Measurements from ENCODE around the gene KLF15. TPM values are rescaled to one million over a fixed set of nuclear protein-coding genes. Genes with fewer than 3 reads are reported as not detected.
A peak's percentile ranks its signal among the peaks of the same experiment; 100 is the strongest.

Gene KLF15
- total and polyA plus RNA-seq, 2 experiments from 2014 or later: 3.5 to 19.8 TPM

DNA sequence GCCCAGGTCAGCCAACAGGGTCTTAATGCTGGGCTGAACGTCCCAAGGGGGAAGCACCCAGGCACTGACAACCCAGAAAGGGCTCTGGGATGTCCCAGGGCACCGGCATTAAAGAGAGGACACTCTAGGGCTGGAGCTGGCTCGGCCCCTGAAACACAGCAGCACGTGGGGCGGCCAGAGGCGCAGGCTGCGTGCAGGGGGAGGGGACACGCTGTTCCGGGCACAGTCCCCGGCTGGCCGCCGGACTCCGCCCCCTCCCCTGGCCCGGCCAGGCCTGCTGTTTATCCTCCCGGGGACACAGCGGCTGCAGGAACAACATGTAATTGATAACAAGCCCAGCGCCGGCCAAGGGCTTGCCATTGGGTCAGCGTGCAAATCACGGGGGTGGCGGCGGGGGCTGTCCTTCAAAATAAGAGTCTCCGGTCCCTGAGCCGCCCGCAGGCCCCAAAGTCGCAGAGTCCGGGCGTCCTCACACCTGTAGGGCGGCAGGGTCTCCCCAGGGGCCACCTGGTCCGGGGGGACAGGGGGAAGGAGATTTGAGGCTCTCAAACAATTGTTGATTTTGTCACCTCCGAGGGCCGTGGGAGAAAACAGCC is 1.3 kb downstream of the KLF15 start:
- peaks cover 24% of the 10 kb centered on the region for H3K27me3 Mint-ChIP-seq (ENCODE audit: insufficient read depth, low read depth, poor library complexity)
- Histone ChIP-seq H3K4me2 (peak overlapping the region; percentile 88), H3F3A (replicated peaks; ENCODE audit: low read depth) (peaks cover 5% of the 10 kb centered on the region; the same call in 1 of the 2 replicates), H4K20me1 (replicated peaks; ENCODE audit: insufficient read depth) (no peaks in the 10 kb centered on the region), H3K27me3 (ENCODE audit: insufficient read depth) (peaks cover 21% of the 10 kb centered on the region), H3K4me3 (peak overlapping the region; percentile 69), H2AFZ (peak overlapping the region; percentile 47; the same call in 1 of the 2 replicates), H3K9me2 (ENCODE audit: insufficient read depth) (no peaks in the 10 kb centered on the region), H3K36me3 (ENCODE audit: insufficient read depth) (no peaks in the 10 kb centered on the region; the same call in 1 of the 2 replicates), H3K79me2 (replicated peaks; ENCODE audit: insufficient read depth) (no peaks in the 10 kb centered on the region), H3K4me1 (ENCODE audit: insufficient read depth) (peaks cover 16% of the 10 kb centered on the region), H3K27ac (ENCODE audit: low read depth) (peak overlapping the region; percentile 80)
- peaks cover 18% of the 10 kb centered on the region for H3K4me1 Mint-ChIP-seq
- DNase-seq (ENCODE audit: low spot score) (peak; percentile 93), ATAC-seq (peak; percentile 68)
- TF ChIP-seq ZNF114 (CRISPR knock-in tag; IDR thresholded peaks at IDR 0.05) (no peak), CREB1 (CRISPR knock-in tag; IDR thresholded peaks at IDR 0.05; ENCODE audit: low read depth) (0 out of 2 replicates have a peak, but pooled peaks have one; percentile 44), POLR2AphosphoS5 (IDR thresholded peaks at IDR 0.05; ENCODE audit: low read depth) (no peak; the same call in none of the 2 replicates), NANOG (IDR thresholded peaks at IDR 0.05; ENCODE audit: borderline replicate concordance) (no peak), EZH2 (IDR thresholded peaks at IDR 0.05; ENCODE audit: low read depth, unreplicated experiment) (no peak), JUNB (IDR thresholded peaks at IDR 0.05; ENCODE audit: unreplicated experiment) (no peak)
- TF ChIP-seq, protein P1, sequence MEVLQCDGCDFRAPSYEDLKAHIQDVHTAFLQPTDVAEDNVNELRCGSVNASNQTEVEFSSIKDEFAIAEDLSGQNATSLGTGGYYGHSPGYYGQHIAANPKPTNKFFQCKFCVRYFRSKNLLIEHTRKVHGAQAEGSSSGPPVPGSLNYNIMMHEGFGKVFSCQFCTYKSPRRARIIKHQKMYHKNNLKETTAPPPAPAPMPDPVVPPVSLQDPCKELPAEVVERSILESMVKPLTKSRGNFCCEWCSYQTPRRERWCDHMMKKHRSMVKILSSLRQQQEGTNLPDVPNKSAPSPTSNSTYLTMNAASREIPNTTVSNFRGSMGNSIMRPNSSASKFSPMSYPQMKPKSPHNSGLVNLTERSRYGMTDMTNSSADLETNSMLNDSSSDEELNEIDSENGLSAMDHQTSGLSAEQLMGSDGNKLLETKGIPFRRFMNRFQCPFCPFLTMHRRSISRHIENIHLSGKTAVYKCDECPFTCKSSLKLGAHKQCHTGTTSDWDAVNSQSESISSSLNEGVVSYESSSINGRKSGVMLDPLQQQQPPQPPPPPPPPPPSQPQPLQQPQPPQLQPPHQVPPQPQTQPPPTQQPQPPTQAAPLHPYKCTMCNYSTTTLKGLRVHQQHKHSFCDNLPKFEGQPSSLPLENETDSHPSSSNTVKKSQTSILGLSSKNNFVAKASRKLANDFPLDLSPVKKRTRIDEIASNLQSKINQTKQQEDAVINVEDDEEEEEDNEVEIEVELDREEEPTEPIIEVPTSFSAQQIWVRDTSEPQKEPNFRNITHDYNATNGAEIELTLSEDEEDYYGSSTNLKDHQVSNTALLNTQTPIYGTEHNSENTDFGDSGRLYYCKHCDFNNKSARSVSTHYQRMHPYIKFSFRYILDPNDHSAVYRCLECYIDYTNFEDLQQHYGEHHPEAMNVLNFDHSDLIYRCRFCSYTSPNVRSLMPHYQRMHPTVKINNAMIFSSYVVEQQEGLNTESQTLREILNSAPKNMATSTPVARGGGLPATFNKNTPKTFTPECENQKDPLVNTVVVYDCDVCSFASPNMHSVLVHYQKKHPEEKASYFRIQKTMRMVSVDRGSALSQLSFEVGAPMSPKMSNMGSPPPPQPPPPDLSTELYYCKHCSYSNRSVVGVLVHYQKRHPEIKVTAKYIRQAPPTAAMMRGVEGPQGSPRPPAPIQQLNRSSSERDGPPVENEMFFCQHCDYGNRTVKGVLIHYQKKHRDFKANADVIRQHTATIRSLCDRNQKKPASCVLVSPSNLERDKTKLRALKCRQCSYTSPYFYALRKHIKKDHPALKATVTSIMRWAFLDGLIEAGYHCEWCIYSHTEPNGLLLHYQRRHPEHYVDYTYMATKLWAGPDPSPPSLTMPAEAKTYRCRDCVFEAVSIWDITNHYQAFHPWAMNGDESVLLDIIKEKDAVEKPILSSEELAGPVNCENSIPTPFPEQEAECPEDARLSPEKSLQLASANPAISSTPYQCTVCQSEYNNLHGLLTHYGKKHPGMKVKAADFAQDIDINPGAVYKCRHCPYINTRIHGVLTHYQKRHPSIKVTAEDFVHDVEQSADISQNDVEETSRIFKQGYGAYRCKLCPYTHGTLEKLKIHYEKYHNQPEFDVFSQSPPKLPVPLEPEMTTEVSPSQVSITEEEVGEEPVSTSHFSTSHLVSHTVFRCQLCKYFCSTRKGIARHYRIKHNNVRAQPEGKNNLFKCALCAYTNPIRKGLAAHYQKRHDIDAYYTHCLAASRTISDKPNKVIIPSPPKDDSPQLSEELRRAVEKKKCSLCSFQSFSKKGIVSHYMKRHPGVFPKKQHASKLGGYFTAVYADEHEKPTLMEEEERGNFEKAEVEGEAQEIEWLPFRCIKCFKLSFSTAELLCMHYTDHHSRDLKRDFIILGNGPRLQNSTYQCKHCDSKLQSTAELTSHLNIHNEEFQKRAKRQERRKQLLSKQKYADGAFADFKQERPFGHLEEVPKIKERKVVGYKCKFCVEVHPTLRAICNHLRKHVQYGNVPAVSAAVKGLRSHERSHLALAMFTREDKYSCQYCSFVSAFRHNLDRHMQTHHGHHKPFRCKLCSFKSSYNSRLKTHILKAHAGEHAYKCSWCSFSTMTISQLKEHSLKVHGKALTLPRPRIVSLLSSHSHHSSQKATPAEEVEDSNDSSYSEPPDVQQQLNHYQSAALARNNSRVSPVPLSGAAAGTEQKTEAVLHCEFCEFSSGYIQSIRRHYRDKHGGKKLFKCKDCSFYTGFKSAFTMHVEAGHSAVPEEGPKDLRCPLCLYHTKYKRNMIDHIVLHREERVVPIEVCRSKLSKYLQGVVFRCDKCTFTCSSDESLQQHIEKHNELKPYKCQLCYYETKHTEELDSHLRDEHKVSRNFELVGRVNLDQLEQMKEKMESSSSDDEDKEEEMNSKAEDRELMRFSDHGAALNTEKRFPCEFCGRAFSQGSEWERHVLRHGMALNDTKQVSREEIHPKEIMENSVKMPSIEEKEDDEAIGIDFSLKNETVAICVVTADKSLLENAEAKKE (CRISPR knock-in tag; IDR thresholded peaks at IDR 0.05): no peak
- TF ChIP-seq, protein P2, sequence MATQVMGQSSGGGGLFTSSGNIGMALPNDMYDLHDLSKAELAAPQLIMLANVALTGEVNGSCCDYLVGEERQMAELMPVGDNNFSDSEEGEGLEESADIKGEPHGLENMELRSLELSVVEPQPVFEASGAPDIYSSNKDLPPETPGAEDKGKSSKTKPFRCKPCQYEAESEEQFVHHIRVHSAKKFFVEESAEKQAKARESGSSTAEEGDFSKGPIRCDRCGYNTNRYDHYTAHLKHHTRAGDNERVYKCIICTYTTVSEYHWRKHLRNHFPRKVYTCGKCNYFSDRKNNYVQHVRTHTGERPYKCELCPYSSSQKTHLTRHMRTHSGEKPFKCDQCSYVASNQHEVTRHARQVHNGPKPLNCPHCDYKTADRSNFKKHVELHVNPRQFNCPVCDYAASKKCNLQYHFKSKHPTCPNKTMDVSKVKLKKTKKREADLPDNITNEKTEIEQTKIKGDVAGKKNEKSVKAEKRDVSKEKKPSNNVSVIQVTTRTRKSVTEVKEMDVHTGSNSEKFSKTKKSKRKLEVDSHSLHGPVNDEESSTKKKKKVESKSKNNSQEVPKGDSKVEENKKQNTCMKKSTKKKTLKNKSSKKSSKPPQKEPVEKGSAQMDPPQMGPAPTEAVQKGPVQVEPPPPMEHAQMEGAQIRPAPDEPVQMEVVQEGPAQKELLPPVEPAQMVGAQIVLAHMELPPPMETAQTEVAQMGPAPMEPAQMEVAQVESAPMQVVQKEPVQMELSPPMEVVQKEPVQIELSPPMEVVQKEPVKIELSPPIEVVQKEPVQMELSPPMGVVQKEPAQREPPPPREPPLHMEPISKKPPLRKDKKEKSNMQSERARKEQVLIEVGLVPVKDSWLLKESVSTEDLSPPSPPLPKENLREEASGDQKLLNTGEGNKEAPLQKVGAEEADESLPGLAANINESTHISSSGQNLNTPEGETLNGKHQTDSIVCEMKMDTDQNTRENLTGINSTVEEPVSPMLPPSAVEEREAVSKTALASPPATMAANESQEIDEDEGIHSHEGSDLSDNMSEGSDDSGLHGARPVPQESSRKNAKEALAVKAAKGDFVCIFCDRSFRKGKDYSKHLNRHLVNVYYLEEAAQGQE (IDR thresholded peaks at IDR 0.05; ENCODE audit: unreplicated experiment): no peak
- TF ChIP-seq, protein P3, sequence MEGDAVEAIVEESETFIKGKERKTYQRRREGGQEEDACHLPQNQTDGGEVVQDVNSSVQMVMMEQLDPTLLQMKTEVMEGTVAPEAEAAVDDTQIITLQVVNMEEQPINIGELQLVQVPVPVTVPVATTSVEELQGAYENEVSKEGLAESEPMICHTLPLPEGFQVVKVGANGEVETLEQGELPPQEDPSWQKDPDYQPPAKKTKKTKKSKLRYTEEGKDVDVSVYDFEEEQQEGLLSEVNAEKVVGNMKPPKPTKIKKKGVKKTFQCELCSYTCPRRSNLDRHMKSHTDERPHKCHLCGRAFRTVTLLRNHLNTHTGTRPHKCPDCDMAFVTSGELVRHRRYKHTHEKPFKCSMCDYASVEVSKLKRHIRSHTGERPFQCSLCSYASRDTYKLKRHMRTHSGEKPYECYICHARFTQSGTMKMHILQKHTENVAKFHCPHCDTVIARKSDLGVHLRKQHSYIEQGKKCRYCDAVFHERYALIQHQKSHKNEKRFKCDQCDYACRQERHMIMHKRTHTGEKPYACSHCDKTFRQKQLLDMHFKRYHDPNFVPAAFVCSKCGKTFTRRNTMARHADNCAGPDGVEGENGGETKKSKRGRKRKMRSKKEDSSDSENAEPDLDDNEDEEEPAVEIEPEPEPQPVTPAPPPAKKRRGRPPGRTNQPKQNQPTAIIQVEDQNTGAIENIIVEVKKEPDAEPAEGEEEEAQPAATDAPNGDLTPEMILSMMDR (conservative IDR thresholded peaks at IDR 0.05; ENCODE audit: low read depth in 2 of 2): no peak
- H3K27ac Mint-ChIP-seq: peak overlapping the region; percentile 61
- peaks cover 11% of the 10 kb centered on the region for H3K36me3 Mint-ChIP-seq (ENCODE audit: low read depth)
- no peaks in the 10 kb centered on the region for H3K9me3 Mint-ChIP-seq
- H3K4me3 Mint-ChIP-seq: peak overlapping the region; percentile 95
